ENCODE measurements around the gene CHST1. TPM values are rescaled to one million over a fixed set of nuclear protein-coding genes. Genes with fewer than 3 reads are reported as not detected.

CHST1 gene
- total RNA-seq, 3 donors from 2014 or later (not counting 1 experiment from before 2014, with no cell fraction given) = not detected

- no peaks in the 10 kb centered on the region for H3K4me1 Mint-ChIP-seq
- H3K36me3 Mint-ChIP-seq = no peaks in the 10 kb centered on the region
- H3K9me3 Mint-ChIP-seq = no peaks in the 10 kb centered on the region
- no peak overlapping the region for H3K27ac Mint-ChIP-seq
- intact Hi-C loops (cut with micrococcal nuclease) = no loop called here
- DNase-seq (no peak), ATAC-seq (no peak)
- no peak overlapping the region for H3K27ac ChIP-seq (ENCODE audit: low read length)
- H3K4me1 ChIP-seq (ENCODE audit: control insufficient read depth, insufficient read depth, low read length) = no peaks in the 10 kb centered on the region
- TF ChIP-seq CTCF (IDR thresholded peaks at IDR 0.05) = no peak
- peaks cover 21 to 49% of the 10 kb centered on the region in 2 donors for H3K27me3 Mint-ChIP-seq (ENCODE audit: low read depth in 2 of 2)
- peaks cover 12% of the 10 kb centered on the region for H3K9me3 ChIP-seq (ENCODE audit: control insufficient read depth, insufficient read depth, low read length)
- H3K27me3 ChIP-seq (ENCODE audit: control insufficient read depth, insufficient read depth, low read length) = no peaks in the 10 kb centered on the region
- no peaks in the 10 kb centered on the region for H3K36me3 ChIP-seq (ENCODE audit: control insufficient read depth, insufficient read depth, low read length)
- H3K4me3 Mint-ChIP-seq = no peak overlapping the region
- no peak overlapping the region for H3K4me3 ChIP-seq (ENCODE audit: low read length)
- WGBS (ENCODE audit: insufficient coverage) = 72% methylated on average over 2 of the region's 2 CpGs
These were observed 41.3 kb downstream of the CHST1 start for GRCh38 chr11:45624095-45624494.

- H3K9me3 Mint-ChIP-seq = no peaks in the 10 kb centered on the region
- intact Hi-C loops (cut with micrococcal nuclease) = no loop called here
- no peak overlapping the region for H3K4me3 Mint-ChIP-seq
- no peak for ATAC-seq
- H3K27ac ChIP-seq (ENCODE audit: low read length) = no peak overlapping the region
- no peaks in the 10 kb centered on the region for H3K36me3 Mint-ChIP-seq
- no peaks in the 10 kb centered on the region for H3K4me1 ChIP-seq (ENCODE audit: control insufficient read depth, insufficient read depth, low read length)
- no peaks in the 10 kb centered on the region for H3K4me1 Mint-ChIP-seq
- H3K9me3 ChIP-seq (ENCODE audit: control insufficient read depth, insufficient read depth, low read length) = peaks cover 12% of the 10 kb centered on the region
- H3K36me3 ChIP-seq (ENCODE audit: control insufficient read depth, insufficient read depth, low read length) = no peaks in the 10 kb centered on the region
- no peak overlapping the region for H3K27ac Mint-ChIP-seq
- DNase-seq = no peak
- H3K27me3 Mint-ChIP-seq (ENCODE audit: low read depth in 2 of 2) = peaks cover 15 to 48% of the 10 kb centered on the region in 2 donors
- 80% methylated on average over 1 of the region's 2 CpGs for WGBS (ENCODE audit: insufficient coverage)
- TF ChIP-seq CTCF (IDR thresholded peaks at IDR 0.05) = no peak
- H3K27me3 ChIP-seq (ENCODE audit: control insufficient read depth, insufficient read depth, low read length) = no peaks in the 10 kb centered on the region
- H3K4me3 ChIP-seq (ENCODE audit: low read length) = no peak overlapping the region
These were observed 42.6 kb downstream of the CHST1 start for GRCh38 chr11:45622861-45623260.

- H3K4me3 Mint-ChIP-seq = no peak overlapping the region
- ATAC-seq (no peak), DNase-seq (no peak)
- intact Hi-C loops (cut with micrococcal nuclease) = no loop called here
- H3K27ac Mint-ChIP-seq = no peak overlapping the region
- Histone ChIP-seq H3K9me3 (ENCODE audit: control insufficient read depth, insufficient read depth, low read length) (peaks cover 12% of the 10 kb centered on the region), H3K4me3 (ENCODE audit: low read length) (no peak overlapping the region), H3K27ac (ENCODE audit: low read length) (no peak overlapping the region), H3K27me3 (ENCODE audit: control insufficient read depth, insufficient read depth, low read length) (no peaks in the 10 kb centered on the region), H3K36me3 (ENCODE audit: control insufficient read depth, insufficient read depth, low read length) (no peaks in the 10 kb centered on the region), H3K4me1 (ENCODE audit: control insufficient read depth, insufficient read depth, low read length) (no peaks in the 10 kb centered on the region)
- H3K36me3 Mint-ChIP-seq = no peaks in the 10 kb centered on the region
- H3K9me3 Mint-ChIP-seq = no peaks in the 10 kb centered on the region
- WGBS (ENCODE audit: insufficient coverage) = 84% methylated on average over 2 of the region's 2 CpGs
- H3K27me3 Mint-ChIP-seq (ENCODE audit: low read depth in 2 of 2) = peaks cover 20 to 54% of the 10 kb centered on the region in 2 donors
- no peaks in the 10 kb centered on the region for H3K4me1 Mint-ChIP-seq
- TF ChIP-seq CTCF (IDR thresholded peaks at IDR 0.05) = no peak
These were observed 43.1 kb downstream of the CHST1 start for GRCh38 chr11:45622283-45622682.

GRCh38 chr11:45621588-45621987 is 43.8 kb downstream of the CHST1 start:
- H3K36me3 ChIP-seq (ENCODE audit: control insufficient read depth, insufficient read depth, low read length) = no peaks in the 10 kb centered on the region
- Mint-ChIP-seq H3K4me1 (no peaks in the 10 kb centered on the region), H3K27ac (no peak overlapping the region), H3K27me3 (ENCODE audit: low read depth in 2 of 2) (peaks cover 20 to 56% of the 10 kb centered on the region in 2 donors), H3K9me3 (no peaks in the 10 kb centered on the region), H3K36me3 (no peaks in the 10 kb centered on the region), H3K4me3 (no peak overlapping the region)
- intact Hi-C loops (cut with micrococcal nuclease) = no loop called here
- WGBS (ENCODE audit: insufficient coverage) = 60% methylated on average over 1 of the region's 1 CpG
- no peaks in the 10 kb centered on the region for H3K4me1 ChIP-seq (ENCODE audit: control insufficient read depth, insufficient read depth, low read length)
- no peak for DNase-seq
- H3K9me3 ChIP-seq (ENCODE audit: control insufficient read depth, insufficient read depth, low read length) = peaks cover 12% of the 10 kb centered on the region
- no peak for TF ChIP-seq CTCF (IDR thresholded peaks at IDR 0.05)
- no peak overlapping the region for H3K4me3 ChIP-seq (ENCODE audit: low read length)
- ATAC-seq = no peak
- H3K27me3 ChIP-seq (ENCODE audit: control insufficient read depth, insufficient read depth, low read length) = no peaks in the 10 kb centered on the region
- no peak overlapping the region for H3K27ac ChIP-seq (ENCODE audit: low read length)
